ENCODE results near the gene RBPJ.

DNA sequence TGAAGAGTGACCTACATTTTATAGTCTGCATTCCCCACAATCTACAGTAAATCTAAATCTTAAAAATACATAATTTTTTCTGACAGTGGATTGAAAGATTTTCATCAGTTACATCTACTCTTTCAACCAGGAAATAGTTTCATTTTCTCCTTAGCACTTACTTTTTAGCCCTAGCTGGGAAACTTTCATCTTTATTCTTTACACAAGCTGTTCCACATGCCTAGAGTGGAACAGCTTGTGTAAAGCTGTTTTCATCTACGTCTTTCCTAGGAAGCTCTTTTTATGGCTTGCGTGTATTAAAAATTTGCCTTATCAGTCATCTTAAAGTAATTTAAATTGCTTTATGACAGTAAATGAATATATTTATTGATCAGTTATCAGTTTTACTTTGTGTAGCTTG is 40.5 kb downstream of the RBPJ start:
- TF ChIP-seq, protein P1, sequence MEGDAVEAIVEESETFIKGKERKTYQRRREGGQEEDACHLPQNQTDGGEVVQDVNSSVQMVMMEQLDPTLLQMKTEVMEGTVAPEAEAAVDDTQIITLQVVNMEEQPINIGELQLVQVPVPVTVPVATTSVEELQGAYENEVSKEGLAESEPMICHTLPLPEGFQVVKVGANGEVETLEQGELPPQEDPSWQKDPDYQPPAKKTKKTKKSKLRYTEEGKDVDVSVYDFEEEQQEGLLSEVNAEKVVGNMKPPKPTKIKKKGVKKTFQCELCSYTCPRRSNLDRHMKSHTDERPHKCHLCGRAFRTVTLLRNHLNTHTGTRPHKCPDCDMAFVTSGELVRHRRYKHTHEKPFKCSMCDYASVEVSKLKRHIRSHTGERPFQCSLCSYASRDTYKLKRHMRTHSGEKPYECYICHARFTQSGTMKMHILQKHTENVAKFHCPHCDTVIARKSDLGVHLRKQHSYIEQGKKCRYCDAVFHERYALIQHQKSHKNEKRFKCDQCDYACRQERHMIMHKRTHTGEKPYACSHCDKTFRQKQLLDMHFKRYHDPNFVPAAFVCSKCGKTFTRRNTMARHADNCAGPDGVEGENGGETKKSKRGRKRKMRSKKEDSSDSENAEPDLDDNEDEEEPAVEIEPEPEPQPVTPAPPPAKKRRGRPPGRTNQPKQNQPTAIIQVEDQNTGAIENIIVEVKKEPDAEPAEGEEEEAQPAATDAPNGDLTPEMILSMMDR (IDR thresholded peaks at IDR 0.05): no peak
- TF ChIP-seq POLR2A (IDR thresholded peaks at IDR 0.05): no peak

All from esophagus squamous epithelium (tissue), 4 donors.